Kidney glomerular epithelial cell (primary cell): ENCODE measurements around the gene CXCL12.

Experiments
- DNase-seq: peaks from one replicate; lab custom pipeline; 2025; lab: John Stamatoyannopoulos, UW

The CXCL12 gene

DNA sequence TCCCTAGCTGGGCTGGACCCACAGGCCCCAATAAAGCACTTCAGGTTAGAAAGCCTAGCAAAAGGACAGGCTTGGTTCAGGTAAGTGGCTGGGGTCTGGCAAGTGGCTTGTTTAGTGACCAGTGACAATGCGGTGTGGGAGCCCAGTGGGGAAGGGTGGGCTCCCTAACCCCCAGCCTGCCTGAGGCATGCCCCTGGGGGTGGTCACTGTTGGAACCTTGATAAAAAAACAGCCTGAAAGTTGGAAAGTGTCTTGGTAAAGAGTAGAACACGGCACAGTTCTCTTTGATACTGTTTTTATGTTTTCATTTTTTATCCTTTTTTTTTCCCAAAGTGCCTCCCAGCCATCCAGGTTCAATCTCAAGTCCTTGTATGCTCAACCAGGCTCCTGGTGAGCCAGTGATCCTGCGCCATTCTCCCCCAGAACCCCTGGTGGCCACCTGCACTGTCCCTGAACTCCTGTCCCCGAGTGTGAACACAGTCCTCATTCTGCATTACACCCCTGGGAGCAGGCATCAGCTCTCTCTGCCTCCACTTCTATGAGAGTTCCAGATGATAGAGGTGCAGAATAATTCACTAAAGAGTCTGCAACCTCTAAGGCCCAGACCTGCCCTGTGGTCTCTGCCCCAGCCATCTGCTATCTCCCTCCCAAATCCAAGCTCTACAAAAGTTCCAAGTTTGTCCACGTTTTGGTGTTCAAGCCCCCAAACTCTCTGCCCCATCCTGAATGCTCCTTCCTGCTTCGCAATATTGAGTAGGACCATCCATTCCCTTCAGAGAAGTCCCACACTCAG is 15.0 kb upstream of the CXCL12 start:
- DNase-seq, result no peak

DNA sequence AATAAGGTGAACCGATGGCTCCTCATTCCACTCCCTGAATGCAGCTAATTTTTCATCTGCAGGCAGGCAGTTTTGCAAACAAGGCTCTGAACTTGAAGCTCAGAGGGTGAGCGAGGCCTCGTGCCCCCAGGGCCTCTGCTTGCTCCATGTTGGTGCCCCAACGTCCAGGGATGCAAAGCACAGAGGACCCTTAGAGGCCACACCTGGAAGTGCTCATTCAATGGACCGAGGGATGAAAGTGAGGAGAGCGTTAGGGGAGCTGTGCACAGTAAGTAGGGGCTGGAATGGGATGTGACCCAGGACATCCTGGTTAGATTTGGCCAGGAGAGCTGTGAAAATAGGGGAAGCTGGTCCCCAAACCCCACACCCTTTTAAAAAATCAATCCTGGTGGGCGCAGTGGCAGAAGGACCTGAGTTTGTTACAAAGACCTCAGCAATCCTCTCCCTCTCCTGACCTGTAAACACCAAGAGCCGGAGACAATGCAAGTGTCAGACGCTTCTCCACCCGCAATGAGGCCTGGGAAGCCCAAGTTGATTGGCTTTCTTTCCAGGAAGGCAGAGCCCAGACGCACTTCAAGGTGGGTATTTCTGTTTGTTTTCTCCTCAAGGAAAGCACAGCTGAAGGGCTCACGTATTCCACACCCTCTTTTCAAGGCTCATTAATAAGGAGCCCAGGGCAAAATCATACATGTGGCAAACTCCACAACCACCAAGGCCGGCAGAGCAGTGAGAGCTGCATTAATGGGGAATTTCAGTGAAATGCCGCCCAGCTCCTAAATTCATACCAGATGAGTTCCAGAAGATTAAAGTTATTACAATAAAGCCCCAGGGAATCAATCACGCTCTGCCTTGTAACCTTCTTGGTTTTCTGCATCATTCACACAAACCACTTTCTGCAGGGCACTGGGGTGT is 14.1 kb upstream of the CXCL12 start:
- no peak for DNase-seq

DNA sequence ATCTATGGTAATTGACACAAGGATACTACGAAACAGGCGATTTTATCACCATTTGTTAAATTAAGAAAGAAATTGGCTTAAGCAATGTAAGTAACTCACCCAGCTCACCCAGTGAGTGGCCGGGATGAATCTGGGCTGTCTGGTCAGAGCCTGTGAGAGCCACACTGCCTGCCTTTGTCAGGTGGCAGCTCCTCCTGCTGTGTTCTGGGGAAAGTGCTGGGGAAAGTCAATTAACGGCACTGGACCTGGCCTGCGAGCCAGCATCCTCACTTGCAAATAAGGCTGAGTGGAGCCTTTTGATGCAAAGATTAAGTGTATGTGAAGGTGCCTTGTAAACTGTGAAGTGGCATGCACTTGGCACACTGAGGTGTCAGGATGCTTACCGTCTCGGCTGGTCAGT is 13.4 kb upstream of the CXCL12 start:
- no peak for DNase-seq

GRCh38 chr10:44397476-44398225 is 12.8 kb upstream of the CXCL12 start:
- DNase-seq, result no peak

DNA sequence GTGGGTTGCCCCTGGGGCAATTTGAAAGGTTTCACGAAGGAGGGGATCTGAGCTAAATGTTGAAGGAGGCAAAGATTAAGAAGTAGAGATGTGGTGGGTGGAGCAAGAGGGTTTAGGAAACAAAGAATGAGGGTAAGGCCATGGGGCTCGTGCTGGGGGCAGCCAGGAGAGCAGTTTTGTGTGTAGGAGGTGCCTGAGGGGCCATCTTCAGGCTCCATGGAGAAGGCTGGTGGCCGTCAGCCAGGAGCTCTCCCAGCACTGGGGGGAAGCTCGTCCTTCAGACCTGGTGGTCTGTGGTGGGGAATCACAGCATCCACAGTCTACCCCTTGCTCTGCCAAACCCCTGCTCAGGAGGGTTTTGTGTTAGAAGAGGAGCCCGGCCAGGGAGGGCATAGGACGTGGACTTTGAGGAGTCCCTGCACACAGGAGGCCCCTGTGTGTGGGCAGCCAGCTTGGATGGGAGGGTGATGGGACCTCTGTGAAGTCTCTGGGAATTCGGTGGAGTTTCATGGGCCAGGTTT is 11.8 kb upstream of the CXCL12 start:
- DNase-seq, result no peak

GRCh38 chr10:44395902-44396670 is 11.2 kb upstream of the CXCL12 start:
- DNase-seq, result no peak

DNA sequence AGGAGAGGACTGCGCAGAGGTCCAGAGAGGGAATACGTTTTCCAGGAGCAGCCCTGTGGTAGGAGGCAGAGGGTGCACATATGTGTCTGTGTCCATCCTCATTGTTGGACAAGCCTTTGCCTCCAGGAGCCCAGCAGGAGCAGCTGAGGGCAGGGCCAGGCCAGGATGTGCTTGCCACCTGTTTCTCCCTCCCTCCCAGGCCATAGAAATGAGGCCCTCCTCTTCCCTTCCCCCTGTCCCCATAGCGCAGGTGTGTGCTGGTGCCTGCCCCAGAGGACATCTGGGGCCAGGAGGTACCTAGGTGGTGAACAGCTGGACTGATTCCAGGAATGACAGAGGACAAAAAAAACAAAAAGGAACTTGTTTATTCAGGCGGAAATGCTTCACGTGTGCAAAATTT is 10.5 kb upstream of the CXCL12 start:
- DNase-seq, result no peak

DNA sequence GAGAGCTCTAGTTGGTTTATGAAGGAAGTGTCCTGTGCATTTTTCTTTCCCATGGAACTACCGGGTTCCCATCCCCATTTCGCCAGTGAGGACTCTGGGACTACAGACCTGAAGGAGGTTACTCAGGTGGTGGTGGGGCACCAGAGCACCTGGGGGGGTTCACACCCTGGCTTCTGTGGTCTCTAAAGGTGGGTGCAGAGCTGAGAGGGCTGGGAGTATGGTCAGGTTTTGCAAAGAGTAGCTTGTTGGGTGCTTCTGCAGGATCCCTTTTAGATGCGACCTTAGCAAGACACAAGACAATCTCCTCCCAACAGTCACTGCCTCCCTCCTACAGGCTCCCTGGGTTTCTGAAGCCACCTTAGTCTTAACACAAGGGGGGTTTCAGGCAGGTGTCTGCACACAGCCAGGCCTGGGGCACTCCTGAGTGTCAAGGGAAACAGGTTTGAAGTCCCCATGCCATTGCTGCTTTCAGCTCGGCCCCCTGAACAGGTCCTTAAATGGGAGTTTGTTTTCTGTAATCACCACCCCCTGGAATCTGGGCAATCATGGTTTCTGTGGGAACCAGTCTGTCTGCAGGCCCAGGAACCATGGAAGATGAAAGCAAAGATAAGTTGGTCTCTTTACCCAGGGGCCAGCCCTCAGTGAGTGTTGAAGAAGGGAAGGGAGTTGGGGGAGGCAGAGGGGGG is 9.9 kb upstream of the CXCL12 start:
- DNase-seq, result no peak

DNA sequence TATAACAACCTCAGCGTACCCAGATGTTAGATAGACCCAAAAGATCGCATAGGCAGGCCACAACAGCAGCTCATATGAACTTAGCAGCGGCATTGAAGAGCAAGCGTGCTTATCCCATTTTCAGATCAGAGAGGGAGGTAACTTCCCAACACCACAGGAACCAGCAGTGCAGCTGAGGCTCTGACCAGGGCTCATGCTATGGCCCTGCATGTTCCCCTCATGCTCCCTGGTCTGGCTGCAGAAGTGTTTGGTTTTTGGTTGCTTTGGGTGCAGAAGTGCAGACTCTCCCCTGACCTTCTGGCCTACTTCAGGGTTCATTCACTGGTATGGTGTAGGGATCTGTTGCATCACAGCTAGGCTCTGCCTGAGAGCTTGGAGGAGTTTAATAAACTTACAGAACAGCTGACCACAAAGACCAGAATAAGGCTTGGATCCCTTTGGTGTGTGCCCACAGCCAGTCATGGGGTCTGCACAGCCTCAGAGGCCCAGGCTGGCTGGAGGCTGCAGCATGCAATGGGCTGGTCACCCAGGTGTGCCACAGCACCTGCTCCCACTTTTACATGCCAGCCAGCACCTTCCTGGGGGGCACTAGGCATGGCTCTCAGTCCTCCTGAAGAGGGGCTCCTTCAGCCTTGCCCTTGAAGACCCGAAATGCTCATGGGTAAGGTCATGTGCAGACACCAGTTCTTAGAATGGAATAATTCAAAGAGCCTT is 9.1 kb upstream of the CXCL12 start:
- no peak for DNase-seq

DNA sequence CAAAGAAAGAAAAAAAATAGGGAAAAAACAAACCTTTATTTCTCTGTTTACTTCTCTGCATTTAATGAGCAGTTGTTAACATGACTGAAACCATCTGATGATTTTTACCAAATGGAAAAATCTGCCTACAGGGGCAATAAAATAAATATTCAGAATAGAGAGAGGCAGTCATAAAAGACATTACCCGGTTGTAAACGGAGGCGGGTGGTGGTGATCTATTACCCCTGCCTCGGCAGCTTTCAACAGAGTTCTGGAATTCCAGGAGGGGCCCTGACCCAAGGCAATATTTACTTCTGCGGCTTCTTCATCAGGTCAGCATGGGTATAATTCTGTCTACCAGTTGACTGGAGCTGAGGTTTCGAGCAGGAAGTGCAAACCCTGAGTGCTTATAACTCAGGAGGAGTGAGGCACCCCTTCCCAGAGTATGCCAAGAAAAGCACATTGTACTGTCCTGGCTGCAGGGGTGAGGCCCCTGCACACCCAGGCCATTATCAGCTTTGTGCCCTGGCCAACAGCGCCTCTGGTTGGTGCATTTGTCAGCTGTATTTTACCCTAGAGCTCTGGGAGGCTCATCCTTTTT is 8.2 kb upstream of the CXCL12 start:
- DNase-seq, result no peak

GRCh38 chr10:44392420-44392819 is 7.5 kb upstream of the CXCL12 start:
- DNase-seq, result no peak

DNA sequence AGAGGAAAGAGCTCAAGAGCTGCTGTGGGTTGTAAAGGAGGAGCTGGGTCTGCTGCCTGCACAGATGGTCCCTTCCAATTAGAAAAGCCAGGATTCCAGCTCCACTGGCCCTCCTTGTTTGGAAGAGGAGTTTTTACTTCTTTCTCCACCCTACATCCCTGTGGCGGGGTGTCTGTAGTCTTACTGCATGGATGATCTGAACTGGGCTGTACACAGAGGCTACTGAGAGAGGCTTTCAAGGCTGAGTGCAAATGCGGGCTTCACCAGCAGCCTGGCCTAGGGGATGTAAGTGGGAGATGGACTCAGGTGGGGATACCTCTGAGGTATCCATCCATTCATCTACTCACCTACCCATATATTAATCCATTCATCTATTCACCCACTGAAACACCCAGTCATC is 7.1 kb upstream of the CXCL12 start:
- no peak for DNase-seq

- DNase-seq, result no peak
Measured at GRCh38 chr10:44390585-44391072, 5.7 kb upstream of the CXCL12 start.

DNA sequence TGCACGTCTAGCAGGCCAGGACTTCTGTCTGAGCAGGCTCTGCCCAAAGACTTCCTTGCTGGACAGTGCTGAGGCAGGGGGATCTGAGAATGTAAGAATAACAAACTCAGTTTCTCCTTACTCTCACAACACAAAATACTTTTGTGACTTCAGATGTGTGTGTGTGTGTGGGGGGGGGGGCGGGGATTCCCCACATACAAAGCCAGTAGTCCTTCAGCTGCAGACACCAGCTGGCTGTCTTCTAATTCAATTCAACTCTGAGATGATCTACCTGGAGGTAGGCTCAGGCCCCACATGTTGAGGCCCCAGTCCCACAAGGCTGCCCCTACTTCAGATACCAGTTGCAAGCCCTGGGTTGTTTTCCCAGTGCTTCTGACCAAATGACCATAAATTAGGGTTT is 4.7 kb upstream of the CXCL12 start:
- DNase-seq, result no peak

GRCh38 chr10:44389150-44389549 is 4.3 kb upstream of the CXCL12 start:
- DNase-seq, result no peak

DNA sequence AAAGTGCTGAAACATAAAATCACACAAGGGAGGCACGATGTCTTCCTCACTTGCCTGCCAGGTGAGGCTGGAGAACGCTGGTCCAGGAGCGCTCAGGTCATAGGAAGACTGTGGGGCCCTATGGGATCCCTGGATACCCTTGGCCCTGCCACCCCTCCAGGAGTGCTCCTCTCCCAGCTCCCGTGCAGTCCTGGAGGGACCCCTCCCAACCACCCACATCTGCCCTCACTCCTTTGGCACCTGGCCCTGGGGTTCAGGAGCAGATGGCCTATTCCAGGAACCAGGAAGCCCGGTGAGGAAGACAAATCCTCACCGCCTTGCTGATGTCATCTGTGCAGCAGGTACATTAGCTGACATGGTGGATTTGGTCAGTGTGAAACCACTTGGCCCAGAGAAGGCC is 3.7 kb upstream of the CXCL12 start:
- no peak for DNase-seq

DNA sequence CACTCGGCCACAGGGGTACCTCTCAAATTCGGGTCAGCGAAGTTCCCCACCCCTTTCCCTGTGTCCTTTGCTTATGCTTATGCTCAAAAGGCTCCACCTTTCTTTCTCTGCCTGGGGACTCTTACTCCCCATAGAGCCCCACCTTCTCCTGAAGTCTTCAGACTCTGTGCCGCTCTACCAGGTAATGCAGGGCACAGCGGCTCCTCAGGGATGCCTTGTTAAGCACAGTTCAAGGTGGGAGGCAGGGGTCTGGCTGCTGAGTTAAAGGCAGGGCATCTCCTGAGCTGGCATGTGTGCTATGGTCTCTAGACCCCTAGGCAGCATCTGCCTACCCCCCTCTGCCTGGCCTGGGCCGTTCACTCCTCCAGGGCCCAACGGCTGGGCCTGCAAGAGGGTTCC is 3.0 kb upstream of the CXCL12 start:
- DNase-seq, result no peak

- peak; percentile 36 for DNase-seq
Measured at GRCh38 chr10:44386546-44387052, 1.7 kb upstream of the CXCL12 start.

GRCh38 chr10:44385696-44386441 is 972 bp upstream of the CXCL12 start:
- no peak for DNase-seq
